Neuronal stem cell (in vitro differentiated cells): Measurements from ENCODE around the gene UBL7.

Source experiments
- DNase-seq: peaks from one replicate; pipeline ENCODE4 v3.0.0-alpha.2; 2013; ENCODE audit warnings: low spot score
- H2AFZ ChIP-seq: one replicate; pipeline ENCODE4 v1.6.1; 2013; ENCODE audit warnings: mild to moderate bottlenecking, low read length, inconsistent platforms
- H2AK5ac ChIP-seq: 2 replicates; pipeline ENCODE4 v1.6.1; 2013; ENCODE audit warnings: low read depth, mild to moderate bottlenecking, inconsistent platforms, low read length, moderate library complexity, mixed read lengths
- H2BK120ac ChIP-seq: 2 replicates; pipeline ENCODE4 v1.6.1; 2013; ENCODE audit warnings: low read depth, mild to moderate bottlenecking, inconsistent platforms, low read length, moderate library complexity, mixed read lengths
- H2BK12ac ChIP-seq: one replicate; pipeline ENCODE4 v1.6.1; 2013; ENCODE audit warnings: low read length, inconsistent platforms
- H2BK15ac ChIP-seq: 2 replicates; pipeline ENCODE4 v1.6.1; 2013; ENCODE audit warnings: mild to moderate bottlenecking, low read length, inconsistent platforms, mixed read lengths
- H2BK5ac ChIP-seq: one replicate; pipeline ENCODE4 v1.6.1; 2013; ENCODE audit warnings: inconsistent platforms, mild to moderate bottlenecking, low read length, moderate library complexity
- H3K14ac ChIP-seq: one replicate; pipeline ENCODE4 v1.6.1; 2013; ENCODE audit warnings: low read length, inconsistent platforms
- H3K18ac ChIP-seq: 2 replicates; pipeline ENCODE4 v1.6.1; 2013; ENCODE audit warnings: low read length, inconsistent platforms
- H3K23ac ChIP-seq: 2 replicates; pipeline ENCODE4 v1.6.1; 2013; ENCODE audit warnings: low read depth, mild to moderate bottlenecking, mixed read lengths, low read length, inconsistent platforms; ENCODE audit not compliant: poor library complexity
- H3K27ac ChIP-seq: replicated peaks from 3 replicates; pipeline ENCODE4 v1.5.1; 2013; ENCODE audit warnings: low read length, inconsistent platforms
- H3K27me3 ChIP-seq, 3 experiments: 2 replicates each; pipeline ENCODE4 v1.6.1; 2013; ENCODE audit warnings: low read length in 3 of 3, mild to moderate bottlenecking in 2 of 3, inconsistent platforms in 1 of 3, low read depth in 1 of 3, mixed read lengths in 1 of 3, moderate library complexity in 1 of 3; ENCODE audit not compliant: control insufficient read depth in 3 of 3, insufficient read depth in 3 of 3
- H3K36me3 ChIP-seq, 2 donors: replicated peaks in 1 of 2; 2 replicates each; pipeline ENCODE4 v1.6.1; 2013; ENCODE audit warnings: low read length in 2 of 2; ENCODE audit not compliant: control insufficient read depth in 2 of 2, insufficient read depth in 2 of 2
- H3K4ac ChIP-seq: 2 replicates; pipeline ENCODE4 v1.6.1; 2013; ENCODE audit warnings: inconsistent platforms, mild to moderate bottlenecking, low read length, moderate library complexity
- H3K4me1 ChIP-seq, 2 donors: 1 replicate in 1 of 2; 2 replicates in 1 of 2; pipeline ENCODE4 v1.6.1; 2013; ENCODE audit warnings: low read length in 2 of 2, low read depth in 1 of 2; ENCODE audit not compliant: control insufficient read depth in 2 of 2, insufficient read depth in 1 of 2
- H3K4me2 ChIP-seq: one replicate; pipeline ENCODE4 v1.6.1; 2013; ENCODE audit warnings: mild to moderate bottlenecking, low read length, inconsistent platforms; ENCODE audit not compliant: insufficient read depth, poor library complexity, severe bottlenecking
- H3K4me3 ChIP-seq, 2 donors: 2 replicates each; pipeline ENCODE4 v1.5.1; 2013; ENCODE audit warnings: low read length in 2 of 2, mild to moderate bottlenecking in 2 of 2, inconsistent platforms in 1 of 2, moderate library complexity in 1 of 2
- H3K79me1 ChIP-seq: one replicate; pipeline ENCODE4 v1.6.1; 2013; ENCODE audit warnings: low read depth, mild to moderate bottlenecking, inconsistent platforms, low read length, moderate library complexity
- H3K9ac ChIP-seq: one replicate; pipeline ENCODE4 v1.6.1; 2013; ENCODE audit warnings: mild to moderate bottlenecking, low read depth, low read length, inconsistent platforms; ENCODE audit not compliant: poor library complexity
- H3K9me3 ChIP-seq, 2 donors: replicated peaks in 1 of 2; 2 replicates each; pipeline versions ENCODE3 to v1.6.1; 2013; ENCODE audit warnings: low read length in 2 of 2, mild to moderate bottlenecking in 2 of 2, inconsistent platforms in 1 of 2, low read depth in 1 of 2, mixed read lengths in 1 of 2, moderate library complexity in 1 of 2; ENCODE audit not compliant: control insufficient read depth in 2 of 2, insufficient read depth in 1 of 2
- H4K8ac ChIP-seq: one replicate; pipeline ENCODE4 v1.6.1; 2013; ENCODE audit warnings: low read depth, mild to moderate bottlenecking, inconsistent platforms, low read length, moderate library complexity
- H4K91ac ChIP-seq: one replicate; pipeline ENCODE4 v1.6.1; 2013; ENCODE audit warnings: low read length, low read depth, mild to moderate bottlenecking, inconsistent platforms; ENCODE audit not compliant: poor library complexity
- WGBS, 2 donors: extraction: QIAGEN DNeasy Blood & Tissue Kit; methylation state at CpG; one replicate each; pipeline ENCODE4 v1.1.7; 2013; ENCODE audit warnings: missing lambda C conversion rate in 2 of 2, mixed read lengths in 1 of 2; ENCODE audit not compliant: insufficient read length in 2 of 2, insufficient replicate concordance in 1 of 2; ENCODE audit errors: extremely low coverage in 2 of 2; 5-methylcytosine and 5-hydroxymethylcytosine counted together

UBL7 gene

DNA sequence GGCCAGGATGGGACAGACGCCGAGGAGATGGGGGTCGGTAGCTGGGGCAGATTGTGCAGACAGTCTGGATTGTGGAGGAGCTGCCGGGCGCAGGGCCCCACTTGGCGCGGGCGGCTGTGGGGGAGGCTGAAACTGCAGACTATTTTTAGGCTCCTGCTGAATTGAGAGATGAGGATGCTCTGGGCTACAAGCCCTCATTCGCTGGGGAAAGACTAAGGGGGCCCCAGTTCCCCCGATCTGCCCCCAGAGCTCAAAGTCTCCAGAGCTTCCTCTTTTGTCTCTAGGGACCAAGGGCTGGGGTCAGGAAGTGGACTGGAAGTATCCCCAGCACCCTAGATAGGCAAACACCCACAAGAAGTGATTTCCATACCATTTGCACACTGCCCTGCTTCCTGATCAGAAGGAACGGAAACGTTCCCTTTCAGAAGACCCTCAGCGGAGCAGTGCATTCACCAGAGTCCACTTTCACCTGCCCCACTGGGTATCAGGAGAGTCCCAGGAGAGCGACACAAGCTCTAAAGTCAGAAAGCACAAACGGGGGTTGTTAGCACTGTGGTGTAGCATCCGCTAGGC lies 56.9 kb downstream of the UBL7 start:
- Histone ChIP-seq H3K36me3 (no peaks in the 10 kb centered on the region), H2BK5ac (no peak overlapping the region), H2BK15ac (peak overlapping the region; percentile 28), H3K9ac (peak overlapping the region; percentile 67), H3K27me3 (peaks cover 0 to 15% (median 0%) of the 10 kb centered on the region in 3 experiments), H3K18ac (no peak overlapping the region), H2AFZ (no peak overlapping the region), H3K14ac (no peak overlapping the region), H3K4me1 (peaks cover 18 to 22% of the 10 kb centered on the region in 2 donors), H3K79me1 (no peaks in the 10 kb centered on the region), H3K4me3 (no peak overlapping the region), H2AK5ac (peak overlapping the region; percentile 72), H2BK12ac (no peak overlapping the region), H2BK120ac (no peak overlapping the region), H3K4me2 (no peak overlapping the region), H3K27ac (no peak overlapping the region), H3K9me3 (no peaks in the 10 kb centered on the region), H3K23ac (no peak overlapping the region), H4K91ac (no peak overlapping the region), H3K4ac (no peak overlapping the region), H4K8ac (no peak overlapping the region)
- no peak for DNase-seq
- WGBS, 2 donors = no CpG with 5 or more reads among the region's 16 CpGs

DNA sequence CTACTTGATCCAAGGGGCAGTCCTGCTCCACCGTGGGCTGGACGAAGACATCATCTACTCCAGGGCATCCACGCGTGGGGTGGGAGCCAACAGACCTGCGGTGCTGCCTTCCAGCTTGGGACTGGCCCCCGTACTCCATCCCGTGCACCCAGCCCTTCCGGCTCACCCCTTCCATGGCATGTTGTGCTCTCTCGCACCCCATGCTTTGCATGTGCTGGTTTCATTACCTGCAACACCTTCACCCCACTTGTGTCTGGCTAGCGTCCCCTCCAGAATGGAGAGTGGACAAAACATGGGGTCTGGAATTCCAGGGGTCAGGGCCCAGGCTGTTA lies 57.4 kb downstream of the UBL7 start:
- Histone ChIP-seq H2BK15ac (peak overlapping the region; percentile 28), H3K36me3 (no peaks in the 10 kb centered on the region), H3K23ac (no peak overlapping the region), H3K4ac (peak overlapping the region; percentile 23), H4K8ac (no peak overlapping the region), H3K9me3 (no peaks in the 10 kb centered on the region), H2BK120ac (no peak overlapping the region), H3K18ac (no peak overlapping the region), H3K27me3 (peaks cover 0 to 15% (median 0%) of the 10 kb centered on the region in 3 experiments), H3K27ac (no peak overlapping the region), H3K4me2 (no peak overlapping the region), H2BK12ac (peak overlapping the region; percentile 47), H2AFZ (no peak overlapping the region), H2BK5ac (no peak overlapping the region), H3K4me1 (peaks cover 18 to 22% of the 10 kb centered on the region in 2 donors), H3K9ac (peak overlapping the region; percentile 67), H3K79me1 (no peaks in the 10 kb centered on the region), H2AK5ac (peak overlapping the region; percentile 72), H3K4me3 (no peak overlapping the region), H4K91ac (no peak overlapping the region), H3K14ac (no peak overlapping the region)
- WGBS, 2 donors = no CpG with 5 or more reads among the region's 10 CpGs
- DNase-seq = no peak

DNA sequence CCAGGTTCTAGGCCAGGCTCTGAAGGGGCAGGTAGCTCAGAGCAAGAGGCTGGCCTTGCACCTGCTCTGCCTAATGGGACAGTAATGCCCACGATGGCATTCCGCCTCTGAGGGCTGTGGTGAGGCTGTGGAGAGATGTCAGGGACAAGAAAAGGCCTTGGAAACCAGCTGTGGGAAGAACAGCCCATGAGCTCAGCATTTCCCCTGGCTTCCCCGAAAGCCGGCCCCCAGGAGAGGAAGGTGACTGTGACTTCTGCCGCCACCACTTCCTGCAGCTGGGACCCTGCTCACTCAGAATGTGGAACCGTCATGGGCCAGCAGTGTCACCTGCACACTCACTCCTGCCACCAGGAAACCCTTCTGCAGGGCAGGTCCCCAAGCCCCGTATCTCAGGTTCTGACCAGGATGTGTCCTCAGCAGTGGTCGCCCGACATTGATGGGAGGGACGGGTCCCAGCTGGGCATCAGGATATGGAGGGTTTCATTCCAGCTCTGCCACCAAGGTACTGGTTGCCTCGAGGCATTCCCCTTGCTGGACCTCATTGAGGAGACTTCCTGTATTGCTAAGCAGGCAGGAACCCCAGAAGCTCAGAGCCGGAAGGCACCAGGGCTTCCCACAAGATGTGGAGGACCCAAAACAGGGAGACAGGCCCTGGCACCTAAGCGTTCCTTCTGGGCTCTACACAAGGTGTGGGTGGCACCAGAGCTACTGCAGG lies 57.9 kb downstream of the UBL7 start:
- H3K4me1 ChIP-seq = peaks cover 16 to 21% of the 10 kb centered on the region in 2 donors

DNA sequence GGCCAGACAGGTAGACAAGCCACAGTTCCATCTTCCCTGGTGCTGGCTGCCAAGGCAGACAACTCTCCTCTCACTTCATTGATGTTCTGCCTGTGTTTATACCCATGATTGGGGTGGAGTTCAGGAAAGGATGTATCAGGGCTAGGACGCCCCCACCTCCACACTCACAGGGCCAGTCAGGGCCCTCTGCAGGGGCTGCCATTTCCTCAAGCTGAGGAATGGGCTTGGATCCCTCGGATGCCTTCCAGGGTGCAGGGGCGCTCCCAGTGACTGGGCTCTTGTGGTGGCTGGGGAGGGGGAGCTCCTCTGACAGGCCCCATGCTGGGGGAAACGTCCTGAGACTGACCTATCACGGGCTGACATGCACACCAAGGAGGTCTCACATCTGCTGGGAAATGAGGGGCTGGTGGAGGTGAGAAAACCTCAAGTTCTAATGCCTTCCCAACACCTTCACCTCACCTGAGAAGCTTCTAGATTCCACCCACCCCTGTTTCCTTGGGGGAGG lies 58.6 kb downstream of the UBL7 start:
- Histone ChIP-seq H3K18ac (no peak overlapping the region), H3K4me2 (no peak overlapping the region)

More for the DNA sequence above, 57.9 kb downstream of the UBL7 start:
- Histone ChIP-seq H2BK120ac (no peak overlapping the region), H3K4me2 (no peak overlapping the region), H2AFZ (no peak overlapping the region), H2BK15ac (peak overlapping the region; percentile 28), H2BK5ac (no peak overlapping the region), H3K4me3 (no peak overlapping the region), H4K91ac (no peak overlapping the region), H3K79me1 (no peaks in the 10 kb centered on the region), H3K18ac (no peak overlapping the region), H2AK5ac (peak overlapping the region; percentile 72), H3K4ac (peak overlapping the region; percentile 23), H2BK12ac (peak overlapping the region; percentile 47), H3K27me3 (peaks cover 0 to 15% (median 0%) of the 10 kb centered on the region in 3 experiments), H3K36me3 (no peaks in the 10 kb centered on the region), H3K9me3 (no peaks in the 10 kb centered on the region), H3K9ac (peak overlapping the region; percentile 67), H3K27ac (no peak overlapping the region), H4K8ac (no peak overlapping the region), H3K23ac (no peak overlapping the region), H3K14ac (no peak overlapping the region)
- DNase-seq = no peak
- WGBS, 2 donors = no CpG with 5 or more reads among the region's 13 CpGs

More for the DNA sequence above, 58.6 kb downstream of the UBL7 start:
- Histone ChIP-seq H3K27ac (no peak overlapping the region), H3K4ac (no peak overlapping the region), H3K14ac (no peak overlapping the region), H3K79me1 (no peaks in the 10 kb centered on the region), H2AK5ac (peak overlapping the region; percentile 14), H3K9me3 (no peaks in the 10 kb centered on the region), H3K4me1 (peaks cover 11 to 14% of the 10 kb centered on the region in 2 donors), H4K8ac (no peak overlapping the region), H2BK120ac (no peak overlapping the region), H4K91ac (no peak overlapping the region), H3K36me3 (no peaks in the 10 kb centered on the region), H3K9ac (peak overlapping the region; percentile 0), H3K23ac (no peak overlapping the region), H2BK12ac (no peak overlapping the region), H3K4me3 (no peak overlapping the region), H2AFZ (no peak overlapping the region), H2BK5ac (no peak overlapping the region), H2BK15ac (no peak overlapping the region), H3K27me3 (peaks cover 0 to 22% (median 0%) of the 10 kb centered on the region in 3 experiments)
- WGBS, 2 donors = no CpG with 5 or more reads among the region's 5 CpGs
- DNase-seq = no peak
